ENCODE results near the gene SEMA4B.
A peak's percentile ranks its signal among the peaks of the same experiment; 100 is the strongest.
"Not testable (repeated sequence)": the region's sequence is repeated elsewhere in the genome, so short reads cannot be mapped to it uniquely, and the experiment has no call there.

The SEMA4B gene

DNA sequence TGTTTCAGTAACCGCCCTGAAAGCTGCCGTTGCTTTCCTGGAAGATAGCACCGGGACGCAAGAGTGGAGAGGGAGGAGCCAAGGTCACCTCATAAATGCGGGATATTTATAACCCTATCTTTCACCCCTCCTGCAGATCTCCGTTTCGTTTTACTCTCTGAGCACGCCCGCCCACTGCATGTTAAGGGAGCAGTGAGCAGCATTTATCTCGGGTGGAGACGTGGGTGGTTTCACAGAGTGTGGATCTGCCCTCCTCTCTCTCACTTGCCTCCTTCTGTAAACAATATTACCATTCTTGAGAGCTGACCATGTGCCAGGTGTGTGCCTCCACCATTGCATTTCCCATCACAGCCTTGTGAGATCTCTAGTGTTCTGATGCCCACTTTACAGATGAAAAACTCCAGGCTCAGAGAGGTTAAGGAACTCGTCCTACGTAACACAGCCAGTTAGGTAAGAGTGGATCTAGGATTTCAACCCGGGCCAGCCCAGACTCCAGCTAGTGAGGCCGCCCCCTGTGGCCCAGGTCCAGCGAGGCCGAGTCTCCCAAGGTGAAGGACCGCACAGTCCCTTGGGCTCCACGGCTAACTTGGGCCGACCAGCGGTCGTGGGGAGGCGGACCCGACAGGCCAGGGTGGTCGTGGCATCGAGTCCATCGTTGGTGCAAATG lies 16.9 kb upstream of the SEMA4B start:
- no peaks in the 10 kb centered on the region for H3K36me3 ChIP-seq (ENCODE audit: low read length)
- no peaks in the 10 kb centered on the region for H3K79me2 ChIP-seq (ENCODE audit: insufficient read depth, low read length)
- H4K20me1 ChIP-seq (ENCODE audit: low read depth, low read length): no peaks in the 10 kb centered on the region
- peak overlapping the region; percentile 47; the same call in 1 of the 2 replicates for H3K9ac ChIP-seq (ENCODE audit: low read length)
- no peaks in the 10 kb centered on the region for H3K27me3 ChIP-seq (ENCODE audit: low read length)
- H2AFZ ChIP-seq (ENCODE audit: low read depth, low read length, severe bottlenecking): peak overlapping the region; percentile 79
- peaks cover 13% of the 10 kb centered on the region; the same call in 1 of the 2 replicates for H3F3A ChIP-seq (ENCODE audit: insufficient read depth)
- peak overlapping the region; percentile 53 for H3K4me3 ChIP-seq (ENCODE audit: insufficient read depth, low read length, poor library complexity, severe bottlenecking)
- H3K4me2 ChIP-seq (ENCODE audit: low read depth, low read length, poor library complexity, severe bottlenecking): peak overlapping the region; percentile 86
- H3K9me2 ChIP-seq (replicated peaks; ENCODE audit: insufficient read depth, low read length): no peaks in the 10 kb centered on the region
- H3K27ac ChIP-seq (ENCODE audit: low read depth, low read length): no peak overlapping the region
- TF ChIP-seq, protein P1, sequence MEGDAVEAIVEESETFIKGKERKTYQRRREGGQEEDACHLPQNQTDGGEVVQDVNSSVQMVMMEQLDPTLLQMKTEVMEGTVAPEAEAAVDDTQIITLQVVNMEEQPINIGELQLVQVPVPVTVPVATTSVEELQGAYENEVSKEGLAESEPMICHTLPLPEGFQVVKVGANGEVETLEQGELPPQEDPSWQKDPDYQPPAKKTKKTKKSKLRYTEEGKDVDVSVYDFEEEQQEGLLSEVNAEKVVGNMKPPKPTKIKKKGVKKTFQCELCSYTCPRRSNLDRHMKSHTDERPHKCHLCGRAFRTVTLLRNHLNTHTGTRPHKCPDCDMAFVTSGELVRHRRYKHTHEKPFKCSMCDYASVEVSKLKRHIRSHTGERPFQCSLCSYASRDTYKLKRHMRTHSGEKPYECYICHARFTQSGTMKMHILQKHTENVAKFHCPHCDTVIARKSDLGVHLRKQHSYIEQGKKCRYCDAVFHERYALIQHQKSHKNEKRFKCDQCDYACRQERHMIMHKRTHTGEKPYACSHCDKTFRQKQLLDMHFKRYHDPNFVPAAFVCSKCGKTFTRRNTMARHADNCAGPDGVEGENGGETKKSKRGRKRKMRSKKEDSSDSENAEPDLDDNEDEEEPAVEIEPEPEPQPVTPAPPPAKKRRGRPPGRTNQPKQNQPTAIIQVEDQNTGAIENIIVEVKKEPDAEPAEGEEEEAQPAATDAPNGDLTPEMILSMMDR (IDR thresholded peaks at IDR 0.05; ENCODE audit: insufficient read depth, low read length, poor library complexity, severe bottlenecking): no peak
- TF ChIP-seq EZH2phosphoT487 (conservative IDR thresholded peaks at IDR 0.05; ENCODE audit: low read length): no peak
- no peaks in the 10 kb centered on the region for H3K9me3 ChIP-seq (ENCODE audit: insufficient read depth, low read length)

DNA sequence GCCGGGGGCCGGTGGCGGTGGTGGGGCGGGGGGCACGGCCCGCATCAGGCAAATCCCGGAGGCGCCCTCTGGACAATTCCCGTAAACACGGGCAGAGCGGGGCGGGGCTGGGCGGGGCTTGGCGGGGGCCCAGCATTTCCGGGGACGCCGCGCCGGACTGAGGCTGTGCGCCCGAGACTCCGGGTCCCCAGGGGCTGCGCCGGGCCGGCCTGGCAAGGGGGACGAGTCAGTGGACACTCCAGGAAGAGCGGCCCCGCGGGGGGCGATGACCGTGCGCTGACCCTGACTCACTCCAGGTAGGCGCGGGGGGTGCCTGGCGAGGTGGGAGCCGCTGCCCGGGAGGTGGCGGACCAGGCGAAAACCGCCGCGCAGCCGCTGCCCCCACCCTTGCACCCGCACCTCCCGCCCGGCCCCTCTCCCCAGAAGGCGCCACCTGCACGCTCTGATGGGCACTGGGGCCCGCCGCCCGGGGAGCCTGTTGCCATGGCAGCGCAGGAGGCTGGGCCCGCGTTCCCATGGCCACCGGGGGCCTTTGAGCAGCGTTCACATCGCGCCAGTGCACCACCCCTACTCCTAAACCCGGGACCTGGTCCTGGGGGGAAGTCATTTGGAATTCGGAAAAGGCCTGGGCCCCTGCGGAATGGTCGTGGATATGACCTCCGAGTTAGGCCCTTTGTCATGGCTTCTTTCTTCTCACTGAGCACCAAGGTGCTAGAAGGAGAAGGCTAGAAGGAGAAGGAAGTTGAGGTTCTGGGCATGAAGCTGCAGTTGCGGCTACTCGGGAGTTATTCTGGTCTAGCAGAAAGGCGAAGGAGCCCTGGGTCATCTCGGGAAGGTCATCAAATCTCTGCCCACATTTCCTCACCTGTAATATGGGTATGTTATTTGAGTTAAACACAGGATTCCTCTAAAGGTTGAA lies 16.1 kb upstream of the SEMA4B start:
- H3K9me3 ChIP-seq (ENCODE audit: insufficient read depth, low read length): no peaks in the 10 kb centered on the region
- H3K4me3 ChIP-seq (ENCODE audit: insufficient read depth, low read length, poor library complexity, severe bottlenecking): peak overlapping the region; percentile 53
- no peak overlapping the region for H3K27ac ChIP-seq (ENCODE audit: low read depth, low read length)
- no peaks in the 10 kb centered on the region for H4K20me1 ChIP-seq (ENCODE audit: low read depth, low read length)
- no peaks in the 10 kb centered on the region for H3K79me2 ChIP-seq (ENCODE audit: insufficient read depth, low read length)
- peak overlapping the region; percentile 79 for H2AFZ ChIP-seq (ENCODE audit: low read depth, low read length, severe bottlenecking)
- H3K27me3 ChIP-seq (ENCODE audit: low read length): no peaks in the 10 kb centered on the region
- peak overlapping the region; percentile 47 for H3K9ac ChIP-seq (ENCODE audit: low read length)
- TF ChIP-seq, protein P1 (IDR thresholded peaks at IDR 0.05; ENCODE audit: insufficient read depth, low read length, poor library complexity, severe bottlenecking): no peak
- TF ChIP-seq EZH2phosphoT487 (conservative IDR thresholded peaks at IDR 0.05; ENCODE audit: low read length): no peak
- no peaks in the 10 kb centered on the region for H3K36me3 ChIP-seq (ENCODE audit: low read length)
- no peaks in the 10 kb centered on the region for H3K9me2 ChIP-seq (replicated peaks; ENCODE audit: insufficient read depth, low read length)
- peak overlapping the region; percentile 86 for H3K4me2 ChIP-seq (ENCODE audit: low read depth, low read length, poor library complexity, severe bottlenecking)
- H3F3A ChIP-seq (ENCODE audit: insufficient read depth): peaks cover 13% of the 10 kb centered on the region; the same call in 1 of the 2 replicates

DNA sequence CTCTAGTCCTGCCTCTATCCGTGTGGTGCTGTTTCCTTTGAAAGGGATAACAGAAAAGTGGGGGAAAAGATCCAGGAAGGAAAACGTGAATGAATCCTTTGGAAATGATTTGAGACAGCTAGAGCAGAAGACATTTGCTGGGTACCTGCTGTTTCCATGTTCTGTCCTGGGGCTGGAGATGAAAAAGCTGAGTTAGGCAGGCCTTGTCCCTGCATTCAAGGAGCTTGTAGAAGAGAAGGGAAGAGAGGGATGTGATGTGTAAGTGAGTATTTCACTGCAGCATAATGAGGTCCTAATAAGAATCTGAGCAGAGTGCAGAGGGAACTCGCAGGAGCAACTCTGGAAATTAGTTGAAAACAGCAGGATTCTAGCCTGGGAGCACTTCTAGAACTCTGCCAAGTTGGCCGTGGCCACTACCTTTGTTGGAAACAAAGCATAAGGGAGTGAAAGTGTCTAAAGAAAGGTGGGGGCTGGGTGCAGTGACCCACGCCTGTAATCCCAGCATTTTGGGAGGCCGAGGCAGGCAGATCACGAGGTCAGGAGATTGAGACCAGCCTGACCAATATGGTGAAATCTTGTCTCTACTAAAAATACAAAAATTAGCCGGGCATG lies 13.8 kb upstream of the SEMA4B start:
- no peak overlapping the region for H3K4me3 ChIP-seq (ENCODE audit: insufficient read depth, low read length, poor library complexity, severe bottlenecking)
- H3K9me2 ChIP-seq (replicated peaks; ENCODE audit: insufficient read depth, low read length): no peaks in the 10 kb centered on the region
- H3K79me2 ChIP-seq (ENCODE audit: insufficient read depth, low read length): no peaks in the 10 kb centered on the region
- no peaks in the 10 kb centered on the region for H3K9me3 ChIP-seq (ENCODE audit: insufficient read depth, low read length)
- peaks cover 18% of the 10 kb centered on the region for H3F3A ChIP-seq (ENCODE audit: insufficient read depth)
- H3K9ac ChIP-seq (ENCODE audit: low read length): no peak overlapping the region
- no peak overlapping the region for H3K27ac ChIP-seq (ENCODE audit: low read depth, low read length)
- no peak overlapping the region for H3K4me2 ChIP-seq (ENCODE audit: low read depth, low read length, poor library complexity, severe bottlenecking)
- TF ChIP-seq, protein P1 (IDR thresholded peaks at IDR 0.05; ENCODE audit: insufficient read depth, low read length, poor library complexity, severe bottlenecking): no peak
- TF ChIP-seq EZH2phosphoT487 (conservative IDR thresholded peaks at IDR 0.05; ENCODE audit: low read length): no peak
- no peaks in the 10 kb centered on the region for H3K36me3 ChIP-seq (ENCODE audit: low read length)
- H2AFZ ChIP-seq (ENCODE audit: low read depth, low read length, severe bottlenecking): no peak overlapping the region
- no peaks in the 10 kb centered on the region for H3K27me3 ChIP-seq (ENCODE audit: low read length)
- no peaks in the 10 kb centered on the region for H4K20me1 ChIP-seq (ENCODE audit: low read depth, low read length)

DNA sequence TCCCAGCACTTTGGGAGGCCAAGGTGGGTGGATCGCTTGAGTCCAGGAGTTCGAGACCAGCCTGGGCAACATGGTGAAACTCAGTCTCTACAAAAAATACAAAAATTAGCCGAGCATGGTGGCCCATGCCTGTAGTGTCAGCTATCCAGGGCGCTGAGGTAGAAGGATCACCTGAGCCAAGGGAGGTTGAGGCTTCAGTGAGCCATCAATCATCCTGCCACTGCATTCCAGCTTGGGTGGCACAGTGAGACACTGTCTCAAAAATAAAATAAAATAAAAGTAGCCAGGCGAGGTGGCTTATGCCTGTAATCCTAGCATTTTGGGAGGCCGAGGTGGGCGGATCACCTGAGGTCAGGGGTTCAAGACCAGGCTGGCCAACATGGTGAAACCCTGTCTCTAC lies 13.1 kb upstream of the SEMA4B start:
- not testable (repeated sequence) for H4K20me1 ChIP-seq (ENCODE audit: low read depth, low read length); H3K27me3 ChIP-seq (ENCODE audit: low read length); H3K79me2 ChIP-seq (ENCODE audit: insufficient read depth, low read length); H3K9me3 ChIP-seq (ENCODE audit: insufficient read depth, low read length); H3K27ac ChIP-seq (ENCODE audit: low read depth, low read length); H3K4me2 ChIP-seq (ENCODE audit: low read depth, low read length, poor library complexity, severe bottlenecking); H2AFZ ChIP-seq (ENCODE audit: low read depth, low read length, severe bottlenecking); H3K9me2 ChIP-seq (replicated peaks; ENCODE audit: insufficient read depth, low read length); H3K36me3 ChIP-seq (ENCODE audit: low read length); H3K4me3 ChIP-seq (ENCODE audit: insufficient read depth, low read length, poor library complexity, severe bottlenecking); H3K9ac ChIP-seq (ENCODE audit: low read length)
- peaks cover 18% of the 10 kb centered on the region for H3F3A ChIP-seq (ENCODE audit: insufficient read depth)
